ENCODE data around the gene STAT3.

- no peak for TF ChIP-seq EZH2 (IDR thresholded peaks at IDR 0.05; ENCODE audit: borderline replicate concordance, low read depth, low read length, poor library complexity, severe bottlenecking)
- peak; percentile 31; the same call in 1 of the 2 replicates for TF ChIP-seq CTCF (conservative IDR thresholded peaks at IDR 0.05; ENCODE audit: low read depth, low read length)
Observed at GRCh38 chr17:42403150-42403549, 14.9 kb upstream of the STAT3 start.

Data from A673 (cell line).